IPS-18c (cell line): ENCODE data around the gene RPS6KA4.
"Not testable (repeated sequence)": the region's sequence is repeated elsewhere in the genome, so short reads cannot be mapped to it uniquely, and the experiment has no call there.

Source experiments
- H3K4me3 ChIP-seq: 2 replicates; pipeline ENCODE4 v1.7.0; 2013; ENCODE audit warnings: low read depth, mild to moderate bottlenecking, low read length, moderate library complexity; ENCODE audit not compliant: insufficient read depth
- H3K9me3 ChIP-seq: one replicate; pipeline ENCODE4 v1.6.1; 2013; ENCODE audit warnings: mild to moderate bottlenecking, low read length, moderate library complexity; ENCODE audit not compliant: control insufficient read depth, insufficient read depth

The RPS6KA4 gene

GRCh38 chr11:64358907-64359711 is at the start of gene RPS6KA4:
RPS6KA4 (plus strand) TSS chr11:64359162; CDS start chr11:64359236, 74 bp downstream.
- no peaks in the 10 kb centered on the region for H3K9me3 ChIP-seq
- peak within 1 kb of the TSS; percentile 85 for H3K4me3 ChIP-seq

GRCh38 chr11:64312947-64313346 is 46.0 kb upstream of the RPS6KA4 start:
- H3K4me3 ChIP-seq = no peak overlapping the region
- H3K9me3 ChIP-seq = no peaks in the 10 kb centered on the region

GRCh38 chr11:64313491-64314145 is 45.3 kb upstream of the RPS6KA4 start:
- H3K4me3 ChIP-seq = no peak overlapping the region
- H3K9me3 ChIP-seq = no peaks in the 10 kb centered on the region

GRCh38 chr11:64314146-64314804 is 44.7 kb upstream of the RPS6KA4 start:
- Histone ChIP-seq H3K9me3 (no peaks in the 10 kb centered on the region), H3K4me3 (no peak overlapping the region)

- Histone ChIP-seq H3K4me3 (no peak overlapping the region; the same call in 1 of the 2 replicates), H3K9me3 (no peaks in the 10 kb centered on the region)
These were observed 44.0 kb upstream of the RPS6KA4 start for GRCh38 chr11:64314805-64315561.

GRCh38 chr11:64315667-64316526 is 43.1 kb upstream of the RPS6KA4 start:
- not testable (repeated sequence) for H3K4me3 ChIP-seq

GRCh38 chr11:64316672-64317324 is 42.2 kb upstream of the RPS6KA4 start:
- H3K4me3 ChIP-seq = peak overlapping the region; percentile 95

More at GRCh38 chr11:64315667-64316526, 43.1 kb upstream of the RPS6KA4 start:
- H3K9me3 ChIP-seq = not testable (repeated sequence)

GRCh38 chr11:64317325-64317960 is 41.5 kb upstream of the RPS6KA4 start, which contains the start of gene TRMT112:
TRMT112 (minus strand) TSS chr11:64317559; CDS start chr11:64317526, 33 bp downstream.
- H3K9me3 ChIP-seq = no peaks in the 10 kb centered on the region
- peak within 1 kb of the TSS; percentile 95 for H3K4me3 ChIP-seq

More at GRCh38 chr11:64316672-64317324, 42.2 kb upstream of the RPS6KA4 start:
- no peaks in the 10 kb centered on the region for H3K9me3 ChIP-seq

GRCh38 chr11:64317961-64318765 is 40.8 kb upstream of the RPS6KA4 start, which contains the start of gene PRDX5:
PRDX5 (plus strand) TSS chr11:64318121; CDS start chr11:64318216, 95 bp downstream.
- Histone ChIP-seq H3K9me3 (no peaks in the 10 kb centered on the region), H3K4me3 (peak within 1 kb of the TSS; percentile 95)

GRCh38 chr11:64318766-64319761 is 39.9 kb upstream of the RPS6KA4 start:
- Histone ChIP-seq H3K4me3 (peak overlapping the region; percentile 95), H3K9me3 (no peaks in the 10 kb centered on the region)

GRCh38 chr11:64320556-64320955 is 38.4 kb upstream of the RPS6KA4 start:
- no peaks in the 10 kb centered on the region for H3K9me3 ChIP-seq

GRCh38 chr11:64321026-64321425 is 37.9 kb upstream of the RPS6KA4 start:
- Histone ChIP-seq H3K4me3 (no peak overlapping the region), H3K9me3 (no peaks in the 10 kb centered on the region)

More at GRCh38 chr11:64320556-64320955, 38.4 kb upstream of the RPS6KA4 start:
- no peak overlapping the region; the same call in 1 of the 2 replicates for H3K4me3 ChIP-seq

- no peaks in the 10 kb centered on the region for H3K9me3 ChIP-seq
- H3K4me3 ChIP-seq = no peak overlapping the region
These were observed 37.4 kb upstream of the RPS6KA4 start for GRCh38 chr11:64321533-64321932.

GRCh38 chr11:64322925-64323260 is 36.1 kb upstream of the RPS6KA4 start:
- H3K9me3 ChIP-seq = no peaks in the 10 kb centered on the region
- H3K4me3 ChIP-seq = no peak overlapping the region
